GM12892 (cell line): Measurements from ENCODE around the gene ADPRH.
"Not testable (repeated sequence)": the region's sequence is repeated elsewhere in the genome, so short reads cannot be mapped to it uniquely, and the experiment has no call there.

Source experiments
- DNase-seq: peaks from one replicate; pipeline ENCODE4 v3.0.0; 2011; ENCODE audit not compliant: insufficient read length
- FAIRE-seq: peaks from 2 replicates; lab custom pipeline; 2011; peaks lifted over from hg19 to GRCh38; lab: Jason Lieb, UNC
- POLR2A ChIP-seq: IDR thresholded peaks from 2 replicates; pipeline ENCODE4 v1.6.1; 2011; ENCODE audit warnings: low read depth, low read length, control low read depth
- POLR2AphosphoS5 ChIP-seq: IDR thresholded peaks from 2 replicates; pipeline ENCODE4 v1.6.1; 2011; ENCODE audit warnings: low read depth, low read length, control low read depth
- TAF1 ChIP-seq: IDR thresholded peaks from 2 replicates; pipeline ENCODE4 v1.6.1; 2011; ENCODE audit warnings: low read depth, mild to moderate bottlenecking, control low read depth, low read length, borderline replicate concordance

Gene ADPRH

DNA sequence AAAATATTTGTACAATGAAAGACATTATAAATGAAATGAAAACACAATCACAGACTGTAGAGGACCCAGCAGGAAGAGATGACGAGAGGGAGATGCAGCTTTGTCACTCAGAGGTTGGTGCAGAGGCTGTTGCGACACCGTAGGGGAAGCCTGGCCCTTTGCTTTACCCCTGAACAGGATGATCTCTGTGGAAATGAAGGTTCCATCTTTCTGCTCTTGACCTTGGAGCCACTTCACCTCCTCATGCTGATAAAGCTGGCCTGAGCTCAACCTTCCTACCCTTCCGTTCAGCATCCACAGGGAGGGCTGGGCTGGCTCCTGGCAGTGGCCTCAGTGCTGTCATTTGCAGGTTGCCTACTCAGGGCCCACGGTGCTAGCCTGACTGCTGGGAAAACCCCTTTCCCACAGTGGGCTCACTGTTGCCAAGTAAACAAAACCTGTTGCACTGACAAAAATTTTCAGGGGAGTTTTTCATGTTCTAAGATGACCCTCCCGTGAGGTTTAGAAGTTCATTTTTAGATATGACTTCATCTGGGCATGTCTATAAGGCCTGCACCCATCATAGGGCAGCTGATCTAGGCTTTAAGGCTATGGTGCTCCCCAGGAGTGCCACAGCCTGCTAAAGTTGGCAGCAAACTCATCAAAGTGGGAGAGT, 16.9 kb upstream of the ADPRH start:
- TF ChIP-seq POLR2A = peak; percentile 92
- peak; percentile 83; the same call in 1 of the 2 replicates for TF ChIP-seq TAF1
- TF ChIP-seq POLR2AphosphoS5 = peak; percentile 97
- FAIRE-seq (peak; percentile 96), DNase-seq (peak; percentile 32)

DNA sequence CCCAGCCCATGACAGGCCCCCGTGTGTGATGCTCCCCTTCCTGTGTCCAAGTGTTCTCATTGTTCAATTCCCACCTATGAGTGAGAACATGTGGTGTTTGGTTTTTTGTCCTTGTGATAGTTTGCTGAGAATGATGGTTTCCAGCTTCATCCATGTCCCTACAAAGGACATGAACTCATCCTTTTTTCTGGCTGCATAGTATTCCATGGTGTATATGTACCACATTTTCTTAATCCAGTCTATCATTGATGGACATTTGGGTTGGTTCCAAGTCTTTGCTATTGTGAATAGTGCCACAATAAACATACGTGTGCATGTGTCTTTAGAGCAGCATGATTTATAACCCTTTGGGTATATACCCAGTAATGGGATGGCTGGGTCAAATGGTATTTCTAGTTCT, 16.0 kb upstream of the ADPRH start:
- DNase-seq, FAIRE-seq: not testable (repeated sequence)

DNA sequence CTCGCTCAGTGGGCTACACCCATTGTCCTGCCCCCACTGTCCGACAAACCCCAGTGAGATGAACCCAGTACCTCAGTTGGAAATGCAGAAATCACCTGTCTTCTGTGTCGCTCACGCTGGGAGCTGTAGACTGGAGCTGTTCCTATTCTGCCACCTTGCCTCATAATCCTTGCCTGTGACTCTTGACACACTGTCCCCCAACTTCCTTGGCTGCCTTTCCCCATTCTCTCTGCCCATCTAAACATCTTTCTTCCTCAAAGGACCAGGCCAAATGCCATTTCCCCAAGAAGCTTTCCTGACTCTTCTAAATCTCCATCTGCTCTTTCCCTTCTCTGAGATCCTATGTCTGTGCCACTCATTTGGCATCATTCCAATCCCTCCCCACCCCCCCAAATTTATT, 10.1 kb upstream of the ADPRH start:
- no peak for TF ChIP-seq TAF1
- FAIRE-seq (no peak), DNase-seq (no peak)

GRCh38 chr3:119570229-119570628, 9.1 kb upstream of the ADPRH start:
- no peak for TF ChIP-seq POLR2A
- TF ChIP-seq POLR2AphosphoS5 = no peak
- TF ChIP-seq TAF1 = no peak
- DNase-seq = no peak
- FAIRE-seq = peak; percentile 56

GRCh38 chr3:119571230-119571629, 8.1 kb upstream of the ADPRH start:
- TF ChIP-seq POLR2A (no peak), POLR2AphosphoS5 (no peak), TAF1 (no peak)
- DNase-seq = no peak
- FAIRE-seq = no peak

GRCh38 chr3:119571688-119572087, 7.6 kb upstream of the ADPRH start:
- no peak for TF ChIP-seq POLR2AphosphoS5
- no peak for TF ChIP-seq POLR2A
- no peak for TF ChIP-seq TAF1
- DNase-seq (no peak), FAIRE-seq (no peak)

- DNase-seq (no peak), FAIRE-seq (peak; percentile 56)
- TF ChIP-seq TAF1 (no peak), POLR2A (no peak), POLR2AphosphoS5 (no peak)
Observed at GRCh38 chr3:119575507-119575906, 3.8 kb upstream of the ADPRH start.

- peak; percentile 58 for DNase-seq
- TF ChIP-seq POLR2AphosphoS5 (peak; percentile 71), TAF1 (no peak), POLR2A (no peak; the same call in 1 of the 2 replicates)
- peak; percentile 96 for FAIRE-seq
Observed at GRCh38 chr3:119580067-119580760, 922 bp downstream of the ADPRH start.

- TF ChIP-seq POLR2A (no peak), POLR2AphosphoS5 (no peak), TAF1 (no peak)
- DNase-seq = no peak
- FAIRE-seq = peak; percentile 91
Observed at GRCh38 chr3:119582178-119582577, 2.9 kb downstream of the ADPRH start.

GRCh38 chr3:119585208-119585607, 5.9 kb downstream of the ADPRH start:
- TF ChIP-seq TAF1 (no peak), POLR2AphosphoS5 (no peak), POLR2A (no peak)
- FAIRE-seq (no peak), DNase-seq (no peak)

DNA sequence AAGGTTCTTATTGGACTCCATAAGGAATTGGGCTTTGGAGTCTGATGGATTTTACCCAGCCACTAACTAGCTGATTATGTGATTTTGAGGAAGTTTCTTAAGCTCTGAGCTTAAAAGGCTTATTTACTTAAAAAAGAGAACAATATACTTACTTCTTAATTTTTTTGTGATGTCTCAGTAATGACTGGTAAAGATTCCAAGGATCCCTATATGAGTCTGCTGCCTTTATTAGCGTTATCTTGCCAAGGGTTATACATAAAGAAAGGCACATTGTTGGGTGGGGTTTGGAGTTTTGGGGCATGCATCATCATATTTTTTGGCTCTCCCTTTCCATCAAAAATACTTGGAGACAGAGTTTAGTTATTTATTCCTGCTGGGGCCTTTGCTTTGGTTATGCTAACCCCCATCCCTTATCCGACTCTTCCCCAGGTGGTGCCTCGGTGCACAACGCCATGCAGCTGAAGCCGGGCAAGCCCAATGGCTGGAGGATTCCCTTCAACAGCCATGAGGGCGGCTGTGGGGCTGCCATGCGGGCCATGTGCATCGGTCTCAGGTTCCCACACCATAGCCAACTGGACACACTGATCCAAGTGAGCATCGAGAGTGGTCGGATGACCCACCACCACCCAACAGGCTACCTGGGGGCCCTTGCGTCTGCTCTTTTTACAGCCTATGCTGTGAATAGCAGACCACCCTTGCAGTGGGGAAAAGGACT, 6.7 kb downstream of the ADPRH start:
- DNase-seq (no peak), FAIRE-seq (no peak)
- TF ChIP-seq POLR2AphosphoS5 = no peak
- no peak for TF ChIP-seq POLR2A
- no peak for TF ChIP-seq TAF1

- DNase-seq = no peak
- peak; percentile 9 for FAIRE-seq
- no peak for TF ChIP-seq POLR2A
- no peak for TF ChIP-seq POLR2AphosphoS5
- no peak for TF ChIP-seq TAF1
Observed at GRCh38 chr3:119586733-119587172, 7.5 kb downstream of the ADPRH start.
